Mammary epithelial cell (primary cell): ENCODE results near the gene MATR3.

Experiments
- CTCF ChIP-seq, 2 donors: IDR thresholded peaks in 1 of 2; conservative IDR thresholded peaks in 1 of 2; 2 replicates each; pipeline ENCODE4 v1.5.1; 2011 to 2012; ENCODE audit warnings: inconsistent platforms in 2 of 2, low read length in 2 of 2, mild to moderate bottlenecking in 2 of 2, control low read depth in 1 of 2, low read depth in 1 of 2; ENCODE audit not compliant: insufficient read depth in 1 of 2; ENCODE audit errors: extremely low read depth in 1 of 2
- EZH2 ChIP-seq: IDR thresholded peaks from 2 replicates; pipeline ENCODE4 v1.6.1; 2012; ENCODE audit warnings: low read length, inconsistent platforms, borderline replicate concordance

GRCh38 chr5:139248826-139249453 is 44.6 kb upstream of the MATR3 start:
- TF ChIP-seq CTCF (conservative IDR thresholded peaks at IDR 0.05 in 1 of 2, IDR thresholded peaks at IDR 0.05 in 1 of 2; ENCODE audit: extremely low read depth in 1 of 2, insufficient read depth in 1 of 2, low read depth in 1 of 2, low read length in 2 of 2) (no peak), EZH2 (no peak)
